Peyer's patch (tissue), 4 donors: ENCODE data around the gene SEMA3C. TPM values are rescaled to one million over a fixed set of nuclear protein-coding genes. Genes with fewer than 3 reads are reported as not detected.

Source experiments
- DNase-seq, 3 donors: peaks; one replicate each; pipeline ENCODE4 v3.0.0-alpha.2; 2017 to 2019
- H3K27ac ChIP-seq, 4 donors: fragments of 200-600 bp; sonication (generic); one replicate each; pipeline ENCODE4 v1.5.1; 2016 to 2019
- H3K27me3 ChIP-seq, 2 donors: fragments of 200-600 bp; sonication (generic); one replicate each; pipeline ENCODE4 v1.5.1; 2019
- H3K36me3 ChIP-seq, 3 donors: fragments of 200-600 bp; sonication (generic); one replicate each; pipeline ENCODE4 v1.5.1; 2016 to 2019
- H3K4me1 ChIP-seq, 4 donors: fragments of 200-600 bp; sonication (generic); one replicate each; pipeline ENCODE4 v1.5.1; 2016 to 2019
- H3K4me3 ChIP-seq, 4 donors: fragments of 200-600 bp; sonication (generic); 1 replicate in 3 of 4; 2 replicates in 1 of 4; pipeline ENCODE4 v1.5.1; 2016 to 2019; ENCODE audit warnings: mild to moderate bottlenecking in 1 of 4
- H3K9me3 ChIP-seq, 4 donors: fragments of 200-600 bp; sonication (generic); one replicate each; pipeline ENCODE4 v1.5.1; 2016 to 2019; ENCODE audit warnings: mild to moderate bottlenecking in 1 of 4
- POLR2A ChIP-seq, 2 donors: fragments of 450-650 bp; IDR thresholded peaks; one replicate each; pipeline ENCODE4 v1.5.1; 2017; ENCODE audit warnings: antibody characterized with exemption in 2 of 2, mild to moderate bottlenecking in 2 of 2, moderate library complexity in 2 of 2
- total RNA-seq, 4 donors: library from RNA; depleted of rRNA; stranded (reverse); fragments of >200 nt; gene quantifications; one replicate each; pipeline ENCODE4 v1.1.0, GENCODE V29; 2016
- TF ChIP-seq, protein P1 (sequence below), 6 experiments: fragments of 450-650 bp in 4 of 6; fragments of 200-600 bp in 2 of 6; sonication (generic) in 1 of 6; IDR thresholded peaks; one replicate each; pipeline ENCODE4 v1.5.1; 2017 to 2019; ENCODE audit warnings: antibody characterized with exemption in 6 of 6, mild to moderate bottlenecking in 3 of 6, moderate library complexity in 1 of 6

Gene SEMA3C
- total RNA-seq, 4 donors from 2014 or later, result 35.7 to 120 (median 56.4) TPM

DNA sequence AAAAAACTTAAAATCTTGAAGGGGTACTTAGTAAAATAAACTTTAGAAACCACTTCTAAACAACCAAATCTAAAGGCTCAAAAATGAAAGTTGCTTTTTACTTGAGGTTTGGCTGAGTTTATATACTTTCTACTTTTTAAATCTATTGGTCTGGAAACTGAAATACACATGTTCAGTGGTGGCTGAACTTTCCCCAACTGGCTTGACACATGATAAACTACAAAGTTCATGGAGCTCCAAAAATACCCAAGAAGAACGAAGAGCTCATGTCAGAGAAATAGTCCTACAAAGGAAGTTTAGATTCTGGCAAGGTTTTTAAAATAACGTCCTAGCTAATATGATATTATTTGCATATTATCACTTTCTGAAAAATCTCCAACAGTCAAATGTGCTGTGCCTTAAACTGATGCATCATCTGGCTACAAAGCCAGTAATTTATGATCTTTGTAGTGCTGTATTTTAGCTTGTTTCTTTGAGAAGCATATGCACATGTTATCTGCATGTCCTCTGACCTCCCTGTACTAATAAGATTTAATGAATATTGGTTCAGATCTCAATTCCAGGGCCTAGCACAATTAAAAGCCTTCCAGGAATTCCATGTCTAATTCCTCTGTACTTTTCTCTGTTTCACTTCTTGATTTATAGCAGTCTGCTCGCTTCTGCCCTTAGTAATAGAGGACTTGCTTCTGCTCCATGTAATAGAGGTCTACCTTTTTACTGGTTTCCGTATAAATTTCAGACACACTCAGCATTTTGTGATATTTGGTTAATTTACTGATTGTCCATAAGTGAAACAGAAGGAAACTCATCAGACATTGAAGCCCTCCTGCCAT is 28.2 kb downstream of the SEMA3C start:
- H3K4me1 ChIP-seq, result peaks cover 0 to under 1% (median 0%) of the 10 kb centered on the region in 4 donors
- no peak for TF ChIP-seq POLR2A (IDR thresholded peaks at IDR 0.05)
- TF ChIP-seq, protein P1, sequence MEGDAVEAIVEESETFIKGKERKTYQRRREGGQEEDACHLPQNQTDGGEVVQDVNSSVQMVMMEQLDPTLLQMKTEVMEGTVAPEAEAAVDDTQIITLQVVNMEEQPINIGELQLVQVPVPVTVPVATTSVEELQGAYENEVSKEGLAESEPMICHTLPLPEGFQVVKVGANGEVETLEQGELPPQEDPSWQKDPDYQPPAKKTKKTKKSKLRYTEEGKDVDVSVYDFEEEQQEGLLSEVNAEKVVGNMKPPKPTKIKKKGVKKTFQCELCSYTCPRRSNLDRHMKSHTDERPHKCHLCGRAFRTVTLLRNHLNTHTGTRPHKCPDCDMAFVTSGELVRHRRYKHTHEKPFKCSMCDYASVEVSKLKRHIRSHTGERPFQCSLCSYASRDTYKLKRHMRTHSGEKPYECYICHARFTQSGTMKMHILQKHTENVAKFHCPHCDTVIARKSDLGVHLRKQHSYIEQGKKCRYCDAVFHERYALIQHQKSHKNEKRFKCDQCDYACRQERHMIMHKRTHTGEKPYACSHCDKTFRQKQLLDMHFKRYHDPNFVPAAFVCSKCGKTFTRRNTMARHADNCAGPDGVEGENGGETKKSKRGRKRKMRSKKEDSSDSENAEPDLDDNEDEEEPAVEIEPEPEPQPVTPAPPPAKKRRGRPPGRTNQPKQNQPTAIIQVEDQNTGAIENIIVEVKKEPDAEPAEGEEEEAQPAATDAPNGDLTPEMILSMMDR (IDR thresholded peaks at IDR 0.05), result no peak
- no peaks in the 10 kb centered on the region for H3K27me3 ChIP-seq
- no peak overlapping the region for H3K27ac ChIP-seq
- no peak for DNase-seq
- H3K9me3 ChIP-seq, result no peaks in the 10 kb centered on the region
- no peaks in the 10 kb centered on the region for H3K36me3 ChIP-seq
- H3K4me3 ChIP-seq, result no peak overlapping the region

DNA sequence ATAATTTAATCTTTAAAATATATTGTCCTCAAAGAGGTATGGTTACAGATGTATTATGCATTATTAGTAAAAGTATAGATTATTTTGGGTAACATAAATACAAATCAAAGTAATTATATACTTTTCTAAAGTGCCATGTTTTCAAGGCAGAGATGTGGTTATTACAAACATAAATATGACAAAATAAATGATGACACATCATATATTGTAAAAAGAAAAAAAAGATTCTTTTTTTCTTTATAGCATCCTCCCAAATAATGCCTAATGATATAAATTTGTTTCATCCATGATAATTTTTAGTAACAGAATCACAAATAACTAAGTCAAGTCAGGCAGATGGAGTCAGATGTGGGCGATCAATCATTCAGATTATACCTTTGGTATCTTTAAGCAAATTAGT is 29.3 kb downstream of the SEMA3C start:
- no peak overlapping the region for H3K27ac ChIP-seq
- no peak overlapping the region for H3K4me3 ChIP-seq
- TF ChIP-seq, protein P1 (IDR thresholded peaks at IDR 0.05), result no peak
- TF ChIP-seq POLR2A (IDR thresholded peaks at IDR 0.05), result no peak
- no peaks in the 10 kb centered on the region for H3K9me3 ChIP-seq
- peaks cover 0 to 8% (median 0%) of the 10 kb centered on the region in 4 donors for H3K4me1 ChIP-seq
- no peak for DNase-seq
- no peaks in the 10 kb centered on the region for H3K36me3 ChIP-seq
- H3K27me3 ChIP-seq, result no peaks in the 10 kb centered on the region

DNA sequence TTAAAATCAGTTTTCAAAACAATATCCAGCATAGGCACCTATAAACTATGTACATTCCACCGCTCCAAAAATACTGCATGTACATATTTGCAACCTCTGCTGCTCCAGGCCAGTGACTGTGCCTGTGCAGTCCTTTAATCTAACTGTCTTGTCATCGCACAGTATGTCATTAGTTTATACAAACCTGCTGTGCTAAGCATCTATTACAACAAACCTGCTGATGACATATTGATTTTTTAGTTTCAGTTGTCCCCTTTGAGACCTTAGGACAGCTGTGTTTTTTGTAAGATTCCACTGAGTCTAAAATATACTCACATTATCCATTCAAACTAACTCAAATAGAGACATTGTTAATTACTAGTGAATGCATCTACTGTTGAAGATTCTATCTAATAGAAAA is 33.1 kb downstream of the SEMA3C start:
- Histone ChIP-seq H3K36me3 (no peaks in the 10 kb centered on the region), H3K9me3 (no peaks in the 10 kb centered on the region), H3K27ac (no peak overlapping the region), H3K27me3 (no peaks in the 10 kb centered on the region), H3K4me1 (peaks cover 0 to 18% (median 0%) of the 10 kb centered on the region in 4 donors), H3K4me3 (no peak overlapping the region)
- DNase-seq, result no peak
- TF ChIP-seq, protein P1 (IDR thresholded peaks at IDR 0.05), result no peak
- TF ChIP-seq POLR2A (IDR thresholded peaks at IDR 0.05), result no peak

DNA sequence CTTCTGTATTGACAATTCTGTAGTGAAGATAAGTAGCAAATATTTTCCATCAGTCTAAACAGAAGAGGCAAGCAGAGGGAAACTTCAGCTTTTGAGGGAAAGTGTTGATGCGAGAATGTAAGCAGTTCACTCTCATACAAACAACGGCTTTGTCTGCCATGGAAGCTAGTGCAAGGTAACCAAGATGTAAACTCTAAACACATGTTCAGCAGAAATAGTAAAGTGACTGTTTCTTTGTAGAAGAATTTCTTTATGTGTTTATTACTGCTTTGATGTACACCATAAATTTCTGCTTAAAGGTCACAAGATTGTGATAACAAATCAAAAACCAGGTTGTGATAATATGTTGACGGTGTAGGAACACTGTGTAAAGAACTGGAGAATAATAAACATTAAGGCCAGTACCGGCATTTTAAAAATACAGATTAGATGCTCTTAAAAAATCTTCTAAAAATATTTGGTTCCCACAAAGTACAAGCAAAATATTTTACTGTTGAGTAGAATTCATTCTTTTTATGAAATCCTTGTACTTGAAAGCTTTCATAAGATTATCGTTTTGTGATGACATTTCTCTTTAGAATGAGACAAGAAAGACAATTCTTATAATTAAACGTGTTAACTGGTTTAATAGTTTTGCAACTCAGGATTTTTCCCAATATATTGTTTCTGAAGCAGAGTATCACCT is 34.2 kb downstream of the SEMA3C start:
- H3K27ac ChIP-seq, result peak overlapping the region in 2 of 4 donors; percentile 9 to 26
- H3K27me3 ChIP-seq, result no peaks in the 10 kb centered on the region
- H3K9me3 ChIP-seq, result no peaks in the 10 kb centered on the region
- H3K4me3 ChIP-seq, result no peak overlapping the region
- H3K36me3 ChIP-seq, result no peaks in the 10 kb centered on the region
- no peak for TF ChIP-seq POLR2A (IDR thresholded peaks at IDR 0.05)
- TF ChIP-seq, protein P1 (IDR thresholded peaks at IDR 0.05), result no peak
- no peak for DNase-seq
- peaks cover 0 to 18% (median 0%) of the 10 kb centered on the region in 4 donors for H3K4me1 ChIP-seq

DNA sequence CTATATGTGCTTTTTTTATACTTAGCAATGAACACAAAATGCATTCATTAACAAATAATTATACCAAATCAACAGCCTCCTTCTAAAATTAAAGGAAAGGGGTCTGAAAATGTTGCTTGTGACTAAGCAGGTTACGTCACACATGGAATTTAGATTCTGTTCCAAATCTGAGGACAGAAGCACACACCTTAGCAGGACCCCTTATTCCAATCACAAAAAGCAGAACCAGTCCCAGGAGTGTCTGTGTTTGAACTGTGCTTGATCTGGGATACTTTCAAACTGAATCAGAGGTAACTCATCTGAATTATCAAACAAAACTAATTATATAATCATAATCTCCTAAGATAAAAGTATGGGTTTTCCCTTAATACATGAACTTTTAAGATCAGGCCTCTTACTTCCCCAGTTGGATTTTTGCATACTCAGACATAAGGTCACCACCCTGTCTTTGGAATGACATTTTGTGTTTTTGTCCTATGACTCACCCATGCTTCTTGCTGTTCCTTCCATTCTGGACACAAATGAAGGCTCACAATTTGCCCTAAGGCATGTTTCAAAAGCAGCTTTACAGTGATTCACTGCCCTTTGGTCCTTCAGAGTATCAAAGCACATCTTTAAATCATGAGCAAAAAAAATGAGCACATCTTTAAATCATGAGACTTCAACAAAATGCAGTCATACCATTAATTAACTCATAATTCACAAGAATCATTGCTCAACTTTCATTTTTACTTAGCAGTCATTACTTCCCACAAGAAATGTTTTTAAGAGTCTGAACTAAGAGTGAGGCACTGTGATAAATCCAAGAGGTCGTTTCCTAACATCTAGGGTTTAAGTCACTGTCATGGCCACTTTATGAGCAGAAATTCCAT is 35.5 kb downstream of the SEMA3C start:
- TF ChIP-seq POLR2A (IDR thresholded peaks at IDR 0.05), result no peak
- Histone ChIP-seq H3K4me3 (no peak overlapping the region), H3K4me1 (peaks cover 0 to 18% (median 0%) of the 10 kb centered on the region in 4 donors), H3K36me3 (no peaks in the 10 kb centered on the region), H3K27me3 (no peaks in the 10 kb centered on the region), H3K27ac (peak overlapping the region in 2 of 4 donors; percentile 28 to 35), H3K9me3 (no peaks in the 10 kb centered on the region)
- DNase-seq, result no peak
